Fibroblast of lung (primary cell): ENCODE results near the gene SHISAL1.

Experiments used
- CTCF ChIP-seq, 2 donors: IDR thresholded peaks in 1 of 2; conservative IDR thresholded peaks in 1 of 2; 1 replicate in 1 of 2; 2 replicates in 1 of 2; pipeline ENCODE4 v1.5.1; 2011 to 2012; ENCODE audit warnings: low read length in 2 of 2, control low read depth in 1 of 2, inconsistent platforms in 1 of 2, low read depth in 1 of 2, mild to moderate bottlenecking in 1 of 2
- EZH2 ChIP-seq: IDR thresholded peaks from 2 replicates; pipeline ENCODE4 v1.5.1; 2012; ENCODE audit warnings: low read length, control low read depth, mild to moderate bottlenecking; ENCODE audit errors: missing control alignments

GRCh38 chr22:44304354-44304753 is 8.4 kb downstream of the SHISAL1 start:
- no peak for TF ChIP-seq CTCF (conservative IDR thresholded peaks at IDR 0.05 in 1 of 2, IDR thresholded peaks at IDR 0.05 in 1 of 2; ENCODE audit: low read depth in 1 of 2, low read length in 2 of 2)
- no peak for TF ChIP-seq EZH2
